ENCODE results near the gene ADCY9.
"Not testable (repeated sequence)": the region's sequence is repeated elsewhere in the genome, so short reads cannot be mapped to it uniquely, and the experiment has no call there.

ADCY9 gene

GRCh38 chr16:4051591-4051990 is 64.7 kb downstream of the ADCY9 start:
- Histone ChIP-seq H3K79me2 (ENCODE audit: control insufficient read depth, low read length) (no peaks in the 10 kb centered on the region), H3K9me2 (replicated peaks; ENCODE audit: control insufficient read depth, low read length) (no peaks in the 10 kb centered on the region), H3K27ac (ENCODE audit: low read depth, low read length) (no peak overlapping the region), H3K36me3 (ENCODE audit: control insufficient read depth, low read length) (no peaks in the 10 kb centered on the region), H3K4me3 (ENCODE audit: low read length) (no peak overlapping the region), H3K4me2 (ENCODE audit: low read length) (no peak overlapping the region), H3F3A (ENCODE audit: control insufficient read depth, insufficient read depth) (no peaks in the 10 kb centered on the region), H3K9me3 (ENCODE audit: control insufficient read depth, insufficient read depth, low read length) (no peaks in the 10 kb centered on the region), H4K20me1 (ENCODE audit: control insufficient read depth, insufficient read depth, low read depth, low read length) (no peaks in the 10 kb centered on the region), H3K4me1 (ENCODE audit: control insufficient read depth, low read length) (no peaks in the 10 kb centered on the region), H3K27me3 (ENCODE audit: control insufficient read depth, low read length) (no peaks in the 10 kb centered on the region)
- TF ChIP-seq CTCF (IDR thresholded peaks at IDR 0.05; ENCODE audit: low read depth, low read length, poor library complexity, severe bottlenecking) (no peak), EZH2phosphoT487 (IDR thresholded peaks at IDR 0.05; ENCODE audit: borderline replicate concordance, low read length) (no peak)

- H3K9me3 ChIP-seq (ENCODE audit: control insufficient read depth, insufficient read depth, low read length): no peaks in the 10 kb centered on the region
- no peaks in the 10 kb centered on the region for H4K20me1 ChIP-seq (ENCODE audit: control insufficient read depth, insufficient read depth, low read depth, low read length)
- no peak overlapping the region for H3K4me2 ChIP-seq (ENCODE audit: low read length)
- H3K4me3 ChIP-seq (ENCODE audit: low read length): no peak overlapping the region
- H3F3A ChIP-seq (ENCODE audit: control insufficient read depth, insufficient read depth): no peaks in the 10 kb centered on the region
- no peaks in the 10 kb centered on the region for H3K36me3 ChIP-seq (ENCODE audit: control insufficient read depth, low read length)
- H3K27ac ChIP-seq (ENCODE audit: low read depth, low read length): no peak overlapping the region
- H3K27me3 ChIP-seq (ENCODE audit: control insufficient read depth, low read length): no peaks in the 10 kb centered on the region
- no peaks in the 10 kb centered on the region for H3K9me2 ChIP-seq (replicated peaks; ENCODE audit: control insufficient read depth, low read length)
- no peaks in the 10 kb centered on the region for H3K79me2 ChIP-seq (ENCODE audit: control insufficient read depth, low read length)
- no peaks in the 10 kb centered on the region for H3K4me1 ChIP-seq (ENCODE audit: control insufficient read depth, low read length)
- no peak for TF ChIP-seq CTCF (IDR thresholded peaks at IDR 0.05; ENCODE audit: low read depth, low read length, poor library complexity, severe bottlenecking)
- TF ChIP-seq EZH2phosphoT487 (IDR thresholded peaks at IDR 0.05; ENCODE audit: borderline replicate concordance, low read length): no peak
Measured at GRCh38 chr16:4049031-4049430, 67.2 kb downstream of the ADCY9 start.

GRCh38 chr16:4048481-4048880 is 67.8 kb downstream of the ADCY9 start:
- H3K4me3 ChIP-seq (ENCODE audit: low read length): no peak overlapping the region
- H4K20me1 ChIP-seq (ENCODE audit: control insufficient read depth, insufficient read depth, low read depth, low read length): no peaks in the 10 kb centered on the region
- H3K36me3 ChIP-seq (ENCODE audit: control insufficient read depth, low read length): no peaks in the 10 kb centered on the region
- no peak overlapping the region for H3K4me2 ChIP-seq (ENCODE audit: low read length)
- H3F3A ChIP-seq (ENCODE audit: control insufficient read depth, insufficient read depth): no peaks in the 10 kb centered on the region
- no peaks in the 10 kb centered on the region for H3K9me3 ChIP-seq (ENCODE audit: control insufficient read depth, insufficient read depth, low read length)
- H3K79me2 ChIP-seq (ENCODE audit: control insufficient read depth, low read length): no peaks in the 10 kb centered on the region
- no peaks in the 10 kb centered on the region for H3K9me2 ChIP-seq (replicated peaks; ENCODE audit: control insufficient read depth, low read length)
- no peak for TF ChIP-seq CTCF (IDR thresholded peaks at IDR 0.05; ENCODE audit: low read depth, low read length, poor library complexity, severe bottlenecking)
- TF ChIP-seq EZH2phosphoT487 (IDR thresholded peaks at IDR 0.05; ENCODE audit: borderline replicate concordance, low read length): no peak
- H3K27me3 ChIP-seq (ENCODE audit: control insufficient read depth, low read length): no peaks in the 10 kb centered on the region
- H3K4me1 ChIP-seq (ENCODE audit: control insufficient read depth, low read length): no peaks in the 10 kb centered on the region
- H3K27ac ChIP-seq (ENCODE audit: low read depth, low read length): no peak overlapping the region

GRCh38 chr16:4046221-4046620 is 70.0 kb downstream of the ADCY9 start:
- TF ChIP-seq CTCF (IDR thresholded peaks at IDR 0.05; ENCODE audit: low read depth, low read length, poor library complexity, severe bottlenecking) (no peak), EZH2phosphoT487 (IDR thresholded peaks at IDR 0.05; ENCODE audit: borderline replicate concordance, low read length) (no peak)
- Histone ChIP-seq H3K27ac (ENCODE audit: low read depth, low read length) (no peak overlapping the region), H3K9me3 (ENCODE audit: control insufficient read depth, insufficient read depth, low read length) (no peaks in the 10 kb centered on the region), H3K9me2 (replicated peaks; ENCODE audit: control insufficient read depth, low read length) (no peaks in the 10 kb centered on the region), H3K79me2 (ENCODE audit: control insufficient read depth, low read length) (no peaks in the 10 kb centered on the region), H3K4me1 (ENCODE audit: control insufficient read depth, low read length) (no peaks in the 10 kb centered on the region), H3K4me2 (ENCODE audit: low read length) (no peak overlapping the region), H4K20me1 (ENCODE audit: control insufficient read depth, insufficient read depth, low read depth, low read length) (no peaks in the 10 kb centered on the region), H3F3A (ENCODE audit: control insufficient read depth, insufficient read depth) (no peaks in the 10 kb centered on the region), H3K36me3 (ENCODE audit: control insufficient read depth, low read length) (no peaks in the 10 kb centered on the region), H3K4me3 (ENCODE audit: low read length) (no peak overlapping the region), H3K27me3 (ENCODE audit: control insufficient read depth, low read length) (no peaks in the 10 kb centered on the region)

GRCh38 chr16:4045561-4045960 is 70.7 kb downstream of the ADCY9 start:
- not testable (repeated sequence) for H3K4me2 ChIP-seq (ENCODE audit: low read length); H3K27me3 ChIP-seq (ENCODE audit: control insufficient read depth, low read length); H3K36me3 ChIP-seq (ENCODE audit: control insufficient read depth, low read length); H3K4me3 ChIP-seq (ENCODE audit: low read length); H3K79me2 ChIP-seq (ENCODE audit: control insufficient read depth, low read length); H3K27ac ChIP-seq (ENCODE audit: low read depth, low read length); H4K20me1 ChIP-seq (ENCODE audit: control insufficient read depth, insufficient read depth, low read depth, low read length); H3K9me2 ChIP-seq (replicated peaks; ENCODE audit: control insufficient read depth, low read length); H3K9me3 ChIP-seq (ENCODE audit: control insufficient read depth, insufficient read depth, low read length); H3K4me1 ChIP-seq (ENCODE audit: control insufficient read depth, low read length); H3F3A ChIP-seq (ENCODE audit: control insufficient read depth, insufficient read depth)

All from DOHH2 (cell line).